Neural cell (in vitro differentiated cells): ENCODE measurements around the gene PROX2.

Experiments used
- EP300 ChIP-seq: fragments of 450-650 bp; conservative IDR thresholded peaks from 2 replicates; pipeline ENCODE4 v1.6.1; 2014; ENCODE audit warnings: antibody characterized with exemption, mild to moderate bottlenecking, moderate library complexity; ENCODE audit not compliant: poor library complexity, severe bottlenecking
- EZH2 ChIP-seq: fragments of 200-600, 300-800 bp; shearing (Covaris generic), sonication (generic); IDR thresholded peaks from 2 replicates; pipeline ENCODE4 v1.6.1; 2014; ENCODE audit warnings: antibody characterized with exemption, low read length, borderline replicate concordance, mild to moderate bottlenecking; ENCODE audit not compliant: insufficient read depth, poor library complexity, severe bottlenecking
- POLR2AphosphoS5 ChIP-seq: IDR thresholded peaks from 2 replicates; pipeline ENCODE4 v1.6.1; 2012
- RAD21 ChIP-seq: fragments of 450-650 bp; conservative IDR thresholded peaks from 2 replicates; pipeline ENCODE4 v1.6.1; 2014; ENCODE audit warnings: antibody characterized with exemption, mild to moderate bottlenecking, moderate library complexity
- TF ChIP-seq, protein P1 (sequence below): fragments of 450-650 bp; IDR thresholded peaks from 2 replicates; pipeline ENCODE4 v1.5.1; 2014; ENCODE audit warnings: antibody characterized with exemption, mild to moderate bottlenecking, moderate library complexity; ENCODE audit not compliant: poor library complexity, severe bottlenecking
- TF ChIP-seq, protein P2 (sequence below): IDR thresholded peaks from 2 replicates; pipeline ENCODE4 v1.6.1; 2012; ENCODE audit warnings: borderline replicate concordance

DNA sequence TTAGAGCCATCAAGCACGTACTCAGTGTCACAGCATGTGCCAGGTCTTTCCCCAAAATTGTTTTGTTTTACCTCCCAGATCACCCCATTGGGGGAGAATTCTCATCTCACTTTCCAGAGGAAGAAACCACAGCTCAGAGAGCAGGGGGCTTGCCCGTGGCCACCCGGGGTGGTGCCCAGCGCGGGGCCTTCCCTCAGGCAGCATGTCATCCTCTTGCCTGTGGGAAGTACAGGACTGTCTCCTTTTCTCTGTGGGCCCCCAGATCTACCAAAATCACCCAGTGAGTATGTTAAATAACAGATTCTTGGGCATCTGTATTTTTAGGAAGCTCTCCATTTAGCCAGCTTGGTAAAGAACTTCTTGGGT lies 41.2 kb upstream of the PROX2 start:
- TF ChIP-seq, protein P1, sequence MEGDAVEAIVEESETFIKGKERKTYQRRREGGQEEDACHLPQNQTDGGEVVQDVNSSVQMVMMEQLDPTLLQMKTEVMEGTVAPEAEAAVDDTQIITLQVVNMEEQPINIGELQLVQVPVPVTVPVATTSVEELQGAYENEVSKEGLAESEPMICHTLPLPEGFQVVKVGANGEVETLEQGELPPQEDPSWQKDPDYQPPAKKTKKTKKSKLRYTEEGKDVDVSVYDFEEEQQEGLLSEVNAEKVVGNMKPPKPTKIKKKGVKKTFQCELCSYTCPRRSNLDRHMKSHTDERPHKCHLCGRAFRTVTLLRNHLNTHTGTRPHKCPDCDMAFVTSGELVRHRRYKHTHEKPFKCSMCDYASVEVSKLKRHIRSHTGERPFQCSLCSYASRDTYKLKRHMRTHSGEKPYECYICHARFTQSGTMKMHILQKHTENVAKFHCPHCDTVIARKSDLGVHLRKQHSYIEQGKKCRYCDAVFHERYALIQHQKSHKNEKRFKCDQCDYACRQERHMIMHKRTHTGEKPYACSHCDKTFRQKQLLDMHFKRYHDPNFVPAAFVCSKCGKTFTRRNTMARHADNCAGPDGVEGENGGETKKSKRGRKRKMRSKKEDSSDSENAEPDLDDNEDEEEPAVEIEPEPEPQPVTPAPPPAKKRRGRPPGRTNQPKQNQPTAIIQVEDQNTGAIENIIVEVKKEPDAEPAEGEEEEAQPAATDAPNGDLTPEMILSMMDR: no peak
- TF ChIP-seq EZH2: no peak
- TF ChIP-seq RAD21: no peak
- no peak for TF ChIP-seq POLR2AphosphoS5
- TF ChIP-seq, protein P2, sequence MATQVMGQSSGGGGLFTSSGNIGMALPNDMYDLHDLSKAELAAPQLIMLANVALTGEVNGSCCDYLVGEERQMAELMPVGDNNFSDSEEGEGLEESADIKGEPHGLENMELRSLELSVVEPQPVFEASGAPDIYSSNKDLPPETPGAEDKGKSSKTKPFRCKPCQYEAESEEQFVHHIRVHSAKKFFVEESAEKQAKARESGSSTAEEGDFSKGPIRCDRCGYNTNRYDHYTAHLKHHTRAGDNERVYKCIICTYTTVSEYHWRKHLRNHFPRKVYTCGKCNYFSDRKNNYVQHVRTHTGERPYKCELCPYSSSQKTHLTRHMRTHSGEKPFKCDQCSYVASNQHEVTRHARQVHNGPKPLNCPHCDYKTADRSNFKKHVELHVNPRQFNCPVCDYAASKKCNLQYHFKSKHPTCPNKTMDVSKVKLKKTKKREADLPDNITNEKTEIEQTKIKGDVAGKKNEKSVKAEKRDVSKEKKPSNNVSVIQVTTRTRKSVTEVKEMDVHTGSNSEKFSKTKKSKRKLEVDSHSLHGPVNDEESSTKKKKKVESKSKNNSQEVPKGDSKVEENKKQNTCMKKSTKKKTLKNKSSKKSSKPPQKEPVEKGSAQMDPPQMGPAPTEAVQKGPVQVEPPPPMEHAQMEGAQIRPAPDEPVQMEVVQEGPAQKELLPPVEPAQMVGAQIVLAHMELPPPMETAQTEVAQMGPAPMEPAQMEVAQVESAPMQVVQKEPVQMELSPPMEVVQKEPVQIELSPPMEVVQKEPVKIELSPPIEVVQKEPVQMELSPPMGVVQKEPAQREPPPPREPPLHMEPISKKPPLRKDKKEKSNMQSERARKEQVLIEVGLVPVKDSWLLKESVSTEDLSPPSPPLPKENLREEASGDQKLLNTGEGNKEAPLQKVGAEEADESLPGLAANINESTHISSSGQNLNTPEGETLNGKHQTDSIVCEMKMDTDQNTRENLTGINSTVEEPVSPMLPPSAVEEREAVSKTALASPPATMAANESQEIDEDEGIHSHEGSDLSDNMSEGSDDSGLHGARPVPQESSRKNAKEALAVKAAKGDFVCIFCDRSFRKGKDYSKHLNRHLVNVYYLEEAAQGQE: no peak
- TF ChIP-seq EP300: no peak
